ENCODE measurements around the gene GALK1. TPM values are rescaled to one million over a fixed set of nuclear protein-coding genes. Genes with fewer than 3 reads are reported as not detected.

GALK1 gene
- total and polyA plus RNA-seq, 2 of the 13 experiments (the other 11 are each of a cell fraction or from before 2014, with no cell fraction given): 59.9 to 93.6 TPM

DNA sequence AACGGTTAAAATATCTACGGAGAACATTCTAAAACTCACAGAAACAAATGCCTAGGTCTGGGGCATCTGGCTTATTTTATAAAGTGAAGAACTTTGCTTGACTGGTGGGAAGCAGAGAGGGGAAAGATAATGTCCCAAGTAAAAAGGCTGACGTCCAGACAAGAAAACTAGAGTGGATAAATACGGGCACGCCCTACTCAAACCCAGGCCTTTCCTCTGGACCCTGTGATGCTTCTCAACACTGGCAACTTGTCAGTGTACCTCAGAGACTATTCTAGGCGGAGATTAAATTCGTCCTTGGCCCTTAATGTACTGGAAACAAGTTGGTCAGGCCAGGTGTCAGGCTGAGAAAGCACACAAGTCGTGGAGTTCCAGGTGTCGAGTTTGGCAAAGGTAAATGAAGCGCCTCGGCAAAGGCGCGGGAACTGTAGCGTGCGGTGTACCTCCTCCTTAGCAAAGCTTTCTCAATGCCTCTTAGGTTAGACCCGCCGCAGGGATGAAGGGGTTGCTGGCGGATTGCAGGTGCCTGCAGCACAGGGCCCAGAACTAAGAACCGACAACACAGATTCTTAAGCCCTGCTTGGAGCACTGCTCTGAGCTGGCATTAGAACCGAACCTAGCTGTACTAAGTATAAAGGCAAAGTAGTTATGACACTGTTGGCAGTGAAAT, 18.9 kb upstream of the GALK1 start (continued):
- TF ChIP-seq, protein P1, sequence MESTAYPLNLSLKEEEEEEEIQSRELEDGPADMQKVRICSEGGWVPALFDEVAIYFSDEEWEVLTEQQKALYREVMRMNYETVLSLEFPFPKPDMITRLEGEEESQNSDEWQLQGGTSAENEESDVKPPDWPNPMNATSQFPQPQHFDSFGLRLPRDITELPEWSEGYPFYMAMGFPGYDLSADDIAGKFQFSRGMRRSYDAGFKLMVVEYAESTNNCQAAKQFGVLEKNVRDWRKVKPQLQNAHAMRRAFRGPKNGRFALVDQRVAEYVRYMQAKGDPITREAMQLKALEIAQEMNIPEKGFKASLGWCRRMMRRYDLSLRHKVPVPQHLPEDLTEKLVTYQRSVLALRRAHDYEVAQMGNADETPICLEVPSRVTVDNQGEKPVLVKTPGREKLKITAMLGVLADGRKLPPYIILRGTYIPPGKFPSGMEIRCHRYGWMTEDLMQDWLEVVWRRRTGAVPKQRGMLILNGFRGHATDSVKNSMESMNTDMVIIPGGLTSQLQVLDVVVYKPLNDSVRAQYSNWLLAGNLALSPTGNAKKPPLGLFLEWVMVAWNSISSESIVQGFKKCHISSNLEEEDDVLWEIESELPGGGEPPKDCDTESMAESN (CRISPR knock-in tag; conservative IDR thresholded peaks at IDR 0.05): no peak
- TF ChIP-seq MLXIP (CRISPR knock-in tag; IDR thresholded peaks at IDR 0.05; ENCODE audit: borderline replicate concordance): 0 out of 2 replicates have a peak, but pooled peaks have one; percentile 32
- TF ChIP-seq PHB2 (IDR thresholded peaks at IDR 0.05; ENCODE audit: partially characterized antibody): no peak
- no peak for TF ChIP-seq MXD4 (CRISPR knock-in tag; IDR thresholded peaks at IDR 0.05)
- TF ChIP-seq ZNF558 (CRISPR knock-in tag; IDR thresholded peaks at IDR 0.05; ENCODE audit: borderline replicate concordance): no peak
- no peak for TF ChIP-seq TCF12 (IDR thresholded peaks at IDR 0.05)
- no peak; the same call in 1 of the 2 replicates for TF ChIP-seq TCF12 (CRISPR knock-in tag; IDR thresholded peaks at IDR 0.05)
- no peak for TF ChIP-seq SOX6 (IDR thresholded peaks at IDR 0.05)
- peak; percentile 38; the same call in 1 of the 2 replicates for TF ChIP-seq SOX6 (CRISPR knock-in tag; IDR thresholded peaks at IDR 0.05)
- no peak for TF ChIP-seq SAFB2 (CRISPR knock-in tag; IDR thresholded peaks at IDR 0.05; ENCODE audit: borderline replicate concordance, low read depth)
- TF ChIP-seq ZNF776 (CRISPR knock-in tag; IDR thresholded peaks at IDR 0.05): 0 out of 2 replicates have a peak, but pooled peaks have one; percentile 81
- TF ChIP-seq ZMYM3 (CRISPR knock-in tag; IDR thresholded peaks at IDR 0.05): peak; percentile 40; the same call in 1 of the 2 replicates
- no peak for TF ChIP-seq EED (CRISPR knock-in tag; IDR thresholded peaks at IDR 0.05)
- TF ChIP-seq RXRB (CRISPR knock-in tag; IDR thresholded peaks at IDR 0.05; ENCODE audit: borderline replicate concordance): no peak
- TF ChIP-seq ZNF850 (CRISPR knock-in tag; conservative IDR thresholded peaks at IDR 0.05): peak; percentile 81; the same call in 1 of the 2 replicates
- TF ChIP-seq ZNF44 (CRISPR knock-in tag; IDR thresholded peaks at IDR 0.05): peak; percentile 76
- no peak for TF ChIP-seq JARID2 (CRISPR knock-in tag; IDR thresholded peaks at IDR 0.05; ENCODE audit: insufficient replicate concordance)
- TF ChIP-seq MIER3 (CRISPR knock-in tag; IDR thresholded peaks at IDR 0.05; ENCODE audit: borderline replicate concordance): no peak
- no peak for TF ChIP-seq HDAC1 (CRISPR knock-in tag; IDR thresholded peaks at IDR 0.05)
- TF ChIP-seq, protein P2, sequence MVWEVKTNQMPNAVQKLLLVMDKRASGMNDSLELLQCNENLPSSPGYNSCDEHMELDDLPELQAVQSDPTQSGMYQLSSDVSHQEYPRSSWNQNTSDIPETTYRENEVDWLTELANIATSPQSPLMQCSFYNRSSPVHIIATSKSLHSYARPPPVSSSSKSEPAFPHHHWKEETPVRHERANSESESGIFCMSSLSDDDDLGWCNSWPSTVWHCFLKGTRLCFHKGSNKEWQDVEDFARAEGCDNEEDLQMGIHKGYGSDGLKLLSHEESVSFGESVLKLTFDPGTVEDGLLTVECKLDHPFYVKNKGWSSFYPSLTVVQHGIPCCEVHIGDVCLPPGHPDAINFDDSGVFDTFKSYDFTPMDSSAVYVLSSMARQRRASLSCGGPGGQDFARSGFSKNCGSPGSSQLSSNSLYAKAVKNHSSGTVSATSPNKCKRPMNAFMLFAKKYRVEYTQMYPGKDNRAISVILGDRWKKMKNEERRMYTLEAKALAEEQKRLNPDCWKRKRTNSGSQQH (CRISPR knock-in tag; IDR thresholded peaks at IDR 0.05; ENCODE audit: low read depth): no peak
- TF ChIP-seq ZNF101 (CRISPR knock-in tag; IDR thresholded peaks at IDR 0.05; ENCODE audit: borderline replicate concordance, low read depth): no peak
- TF ChIP-seq TEF (CRISPR knock-in tag; IDR thresholded peaks at IDR 0.05): 0 out of 2 replicates have a peak, but pooled peaks have one; percentile 33
- TF ChIP-seq KDM2A (CRISPR knock-in tag; IDR thresholded peaks at IDR 0.05; ENCODE audit: borderline replicate concordance, low read depth): 0 out of 2 replicates have a peak, but pooled peaks have one; percentile 11
- 0 out of 2 replicates have a peak, but pooled peaks have one; percentile 50 for TF ChIP-seq SATB2 (CRISPR knock-in tag; IDR thresholded peaks at IDR 0.05)
- no peak for TF ChIP-seq HOXA3 (CRISPR knock-in tag; IDR thresholded peaks at IDR 0.05)

Data from HepG2 (cell line).